ENCODE measurements around the gene TOR1B.

DNA sequence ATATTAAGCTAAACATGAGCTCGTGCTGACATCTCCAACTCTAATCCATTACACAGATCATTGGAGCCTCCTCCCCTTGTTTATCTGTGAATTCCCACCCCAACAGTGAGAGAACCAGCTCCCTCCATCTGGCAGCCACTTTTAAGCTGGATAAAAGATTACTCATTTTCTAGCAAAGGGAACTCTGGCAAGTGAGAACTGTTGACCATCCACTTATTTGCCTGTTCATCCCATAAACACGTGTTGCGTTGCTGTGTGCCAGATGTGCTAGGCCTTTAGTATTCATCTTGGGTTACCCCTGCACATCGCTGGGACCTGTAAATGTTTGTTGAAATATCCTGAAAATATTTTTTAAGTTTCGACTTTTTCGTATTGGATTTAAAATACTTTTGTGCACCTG, 23.4 kb downstream of the TOR1B start:
- TF ChIP-seq EZH2 (optimal IDR thresholded peaks at IDR 0.05; ENCODE audit: low read depth, low read length) (no peak), CTCF (IDR thresholded peaks at IDR 0.05; ENCODE audit: low read length) (no peak), EZH2phosphoT487 (IDR thresholded peaks at IDR 0.05; ENCODE audit: low read length) (no peak)

All from MM.1S (cell line).